Caco-2 (cell line): ENCODE data around the gene KCNC2. TPM values are rescaled to one million over a fixed set of nuclear protein-coding genes. Genes with fewer than 3 reads are reported as not detected.

ENCODE experiments used
- BruUV-seq: library from RNA; stranded (reverse); fragments of 400-500 nt; replicated peaks from 2 replicates; lab custom pipeline; 2021; lab: Mats Ljungman, UMichigan
- CTCF ChIA-PET: fragments of 300-600 bp; sonication (Branson Sonifier 250); formaldehyde crosslinking; loops from one replicate; lab custom pipeline; 2022; ENCODE audit warnings: antibody characterized with exemption; lab: Charles Lee
- POLR2A ChIA-PET: fragments of 300-600 bp; sonication (Branson Sonifier 250); formaldehyde crosslinking; loops from one replicate; lab custom pipeline; 2022; ENCODE audit warnings: antibody characterized with exemption; lab: Charles Lee
- DNase-seq, 2 experiments: peaks; one replicate each; pipeline versions ENCODE4 v3.0.0 to v3.0.0-alpha.2; 2020 to 2022
- H3K27me3 ChIP-seq: replicated peaks from 2 replicates; pipeline ENCODE4 v1.6.0; 2011; ENCODE audit warnings: low read length; ENCODE audit not compliant: control insufficient read depth, insufficient read depth
- H3K36me3 ChIP-seq: 2 replicates; pipeline ENCODE4 v1.5.1; 2011; ENCODE audit warnings: low read length; ENCODE audit not compliant: control insufficient read depth, insufficient read depth
- H3K4me1 ChIP-seq: fragments of 250-450 bp; sonication (Bioruptor Pico); 2 replicates; pipeline ENCODE4 v1.5.1; 2020; ENCODE audit warnings: mild to moderate bottlenecking
- H3K4me3 ChIP-seq: 2 replicates; pipeline ENCODE4 v1.5.1; 2011; ENCODE audit warnings: low read depth, mild to moderate bottlenecking, control low read depth, low read length
- H3K9me3 ChIP-seq: fragments of 250-450 bp; sonication (Bioruptor Pico); 2 replicates; pipeline ENCODE4 v1.5.1; 2020; ENCODE audit warnings: mild to moderate bottlenecking, moderate library complexity
- H3K27ac Mint-ChIP-seq: one replicate; pipeline ENCODE4 v1.8.0; 2022; ENCODE audit warnings: mixed read lengths; ENCODE audit not compliant: unreplicated experiment
- H3K27me3 Mint-ChIP-seq: one replicate; pipeline ENCODE4 v1.8.0; 2022; ENCODE audit warnings: mixed read lengths; ENCODE audit not compliant: insufficient read depth, unreplicated experiment
- H3K36me3 Mint-ChIP-seq: one replicate; pipeline ENCODE4 v1.8.0; 2022; ENCODE audit warnings: mild to moderate bottlenecking, mixed read lengths; ENCODE audit not compliant: insufficient read depth, unreplicated experiment
- H3K4me1 Mint-ChIP-seq: one replicate; pipeline ENCODE4 v1.8.0; 2022; ENCODE audit warnings: low read depth, mixed read lengths; ENCODE audit not compliant: unreplicated experiment
- H3K4me3 Mint-ChIP-seq: one replicate; pipeline ENCODE4 v1.8.0; 2022; ENCODE audit warnings: mild to moderate bottlenecking, moderate library complexity, mixed read lengths; ENCODE audit not compliant: unreplicated experiment
- H3K9me3 Mint-ChIP-seq: one replicate; pipeline ENCODE4 v1.8.0; 2022; ENCODE audit warnings: mixed read lengths; ENCODE audit not compliant: unreplicated experiment
- CTCF ChIP-seq, 2 experiments: fragments of 200-600 bp in 1 of 2; IDR thresholded peaks; 1 replicate in 1 of 2; 2 replicates in 1 of 2; pipeline versions ENCODE4 v1.5.1 to v1.8.0; 2011 to 2022; ENCODE audit warnings: antibody characterized with exemption in 1 of 2, control low read depth in 1 of 2, inconsistent platforms in 1 of 2, low read depth in 1 of 2, low read length in 1 of 2, mild to moderate bottlenecking in 1 of 2, moderate library complexity in 1 of 2; ENCODE audit not compliant: insufficient read depth in 1 of 2, severe bottlenecking in 1 of 2, unreplicated experiment in 1 of 2
- intact Hi-C: fragments of 100-400 bp; cut with micrococcal nuclease; formaldehyde crosslinking; loops from one replicate; pipeline ENCODE4 v1.10.0; 2022; ENCODE audit not compliant: unreplicated experiment
- total RNA-seq: library from RNA; stranded (reverse); gene quantifications from 2 replicates; pipeline ENCODE4 v1.2.3, GENCODE V29; 2022

KCNC2 gene
- total RNA-seq, 1 experiment from 2014 or later = not detected

GRCh38 chr12:75129275-75129674 is 80.4 kb downstream of the KCNC2 start:
- Mint-ChIP-seq H3K9me3 (no peaks in the 10 kb centered on the region), H3K4me3 (no peak overlapping the region), H3K27me3 (no peaks in the 10 kb centered on the region), H3K4me1 (no peaks in the 10 kb centered on the region), H3K27ac (no peak overlapping the region), H3K36me3 (no peaks in the 10 kb centered on the region)
- ChIA-PET CTCF (no interaction called here), POLR2A (no interaction called here)
- Histone ChIP-seq H3K9me3 (no peaks in the 10 kb centered on the region), H3K4me1 (no peaks in the 10 kb centered on the region), H3K36me3 (no peaks in the 10 kb centered on the region), H3K4me3 (no peak overlapping the region), H3K27me3 (no peaks in the 10 kb centered on the region)
- no TSS peak for BruUV-seq
- DNase-seq = no peak
- intact Hi-C loops = no loop called here
- TF ChIP-seq CTCF (IDR thresholded peaks at IDR 0.05; ENCODE audit: insufficient read depth in 1 of 2, low read depth in 1 of 2, low read length in 1 of 2, severe bottlenecking in 1 of 2, unreplicated experiment in 1 of 2) = no peak

GRCh38 chr12:75121036-75121705 is 88.5 kb downstream of the KCNC2 start:
- H3K4me3 Mint-ChIP-seq = no peak overlapping the region
- H3K36me3 Mint-ChIP-seq = no peaks in the 10 kb centered on the region
- no peaks in the 10 kb centered on the region for H3K27me3 ChIP-seq
- no peaks in the 10 kb centered on the region for H3K4me1 ChIP-seq
- H3K4me3 ChIP-seq = no peak overlapping the region
- DNase-seq = no peak
- POLR2A ChIA-PET = no interaction called here
- H3K4me1 Mint-ChIP-seq = no peaks in the 10 kb centered on the region
- no peak for TF ChIP-seq CTCF (IDR thresholded peaks at IDR 0.05; ENCODE audit: insufficient read depth in 1 of 2, low read depth in 1 of 2, low read length in 1 of 2, severe bottlenecking in 1 of 2, unreplicated experiment in 1 of 2)
- no peaks in the 10 kb centered on the region for H3K9me3 ChIP-seq
- H3K27me3 Mint-ChIP-seq = no peaks in the 10 kb centered on the region
- no peaks in the 10 kb centered on the region for H3K36me3 ChIP-seq
- intact Hi-C loops = no loop called here
- no peak overlapping the region for H3K27ac Mint-ChIP-seq
- CTCF ChIA-PET = no interaction called here
- H3K9me3 Mint-ChIP-seq = no peaks in the 10 kb centered on the region
- no TSS peak for BruUV-seq

GRCh38 chr12:75120311-75120711 is 89.3 kb downstream of the KCNC2 start:
- no peaks in the 10 kb centered on the region for H3K36me3 Mint-ChIP-seq
- intact Hi-C loops = no loop called here
- no peak for DNase-seq
- no peak overlapping the region for H3K27ac Mint-ChIP-seq
- Histone ChIP-seq H3K4me1 (no peaks in the 10 kb centered on the region), H3K9me3 (no peaks in the 10 kb centered on the region), H3K4me3 (no peak overlapping the region), H3K27me3 (no peaks in the 10 kb centered on the region), H3K36me3 (no peaks in the 10 kb centered on the region)
- no peak for TF ChIP-seq CTCF (IDR thresholded peaks at IDR 0.05; ENCODE audit: insufficient read depth in 1 of 2, low read depth in 1 of 2, low read length in 1 of 2, severe bottlenecking in 1 of 2, unreplicated experiment in 1 of 2)
- ChIA-PET CTCF (no interaction called here), POLR2A (no interaction called here)
- H3K4me1 Mint-ChIP-seq = no peaks in the 10 kb centered on the region
- H3K27me3 Mint-ChIP-seq = no peaks in the 10 kb centered on the region
- no TSS peak for BruUV-seq
- H3K4me3 Mint-ChIP-seq = no peak overlapping the region
- H3K9me3 Mint-ChIP-seq = no peaks in the 10 kb centered on the region
